PFSK-1 (cell line): Measurements from ENCODE around the gene LPCAT3.

Experiments used
- FOXP2 ChIP-seq: optimal IDR thresholded peaks from 2 replicates; pipeline ENCODE3; 2011; ENCODE audit warnings: borderline replicate concordance, control low read depth, inconsistent platforms; ENCODE audit not compliant: insufficient read depth; ENCODE audit errors: extremely low read length, extremely low read depth
- POLR2AphosphoS5 ChIP-seq: IDR thresholded peaks from 2 replicates; pipeline ENCODE4 v1.6.1; 2012; ENCODE audit warnings: low read depth, mild to moderate bottlenecking, control low read depth, low read length, moderate library complexity
- REST ChIP-seq, 2 experiments: IDR thresholded peaks; 2 replicates each; pipeline versions ENCODE4 v1.6.1 to v1.8.0; 2011 to 2012; ENCODE audit warnings: low read depth in 2 of 2, low read length in 2 of 2, control low read depth in 1 of 2, inconsistent platforms in 1 of 2, mild to moderate bottlenecking in 1 of 2, moderate library complexity in 1 of 2; ENCODE audit not compliant: insufficient read depth in 1 of 2
- SIN3A ChIP-seq: IDR thresholded peaks from 2 replicates; pipeline ENCODE4 v1.6.1; 2012; ENCODE audit warnings: mild to moderate bottlenecking, low read length, moderate library complexity, borderline replicate concordance; ENCODE audit not compliant: insufficient read depth
- TAF1 ChIP-seq: IDR thresholded peaks from 2 replicates; pipeline ENCODE4 v1.6.1; 2012; ENCODE audit warnings: low read length, control low read depth, borderline replicate concordance; ENCODE audit not compliant: insufficient read depth

GRCh38 chr12:6996040-6996441, 22.2 kb downstream of the LPCAT3 start:
- TF ChIP-seq TAF1 (no peak), POLR2AphosphoS5 (no peak), REST (IDR thresholded peaks at IDR 0.05; ENCODE audit: insufficient read depth in 1 of 2, low read depth in 2 of 2, low read length in 2 of 2) (no peak), SIN3A (no peak), FOXP2 (no peak)
